Prostate gland (tissue), 2 donors: ENCODE results near the gene ABHD16A.

ENCODE experiments used
- POLR2A ChIP-seq: fragments of 450-650 bp; IDR thresholded peaks from one replicate; pipeline ENCODE4 v1.6.1; 2016; ENCODE audit warnings: antibody characterized with exemption, mild to moderate bottlenecking
- TF ChIP-seq, protein P1 (sequence below), 4 experiments: fragments of 200-600 bp in 2 of 4; fragments of 450-650 bp in 2 of 4; sonication (generic) in 2 of 4; IDR thresholded peaks; 1 replicate in 3 of 4; 2 replicates in 1 of 4; pipeline ENCODE4 v1.5.1; 2016 to 2019; ENCODE audit warnings: antibody characterized with exemption in 4 of 4, mild to moderate bottlenecking in 2 of 4, moderate library complexity in 2 of 4

DNA sequence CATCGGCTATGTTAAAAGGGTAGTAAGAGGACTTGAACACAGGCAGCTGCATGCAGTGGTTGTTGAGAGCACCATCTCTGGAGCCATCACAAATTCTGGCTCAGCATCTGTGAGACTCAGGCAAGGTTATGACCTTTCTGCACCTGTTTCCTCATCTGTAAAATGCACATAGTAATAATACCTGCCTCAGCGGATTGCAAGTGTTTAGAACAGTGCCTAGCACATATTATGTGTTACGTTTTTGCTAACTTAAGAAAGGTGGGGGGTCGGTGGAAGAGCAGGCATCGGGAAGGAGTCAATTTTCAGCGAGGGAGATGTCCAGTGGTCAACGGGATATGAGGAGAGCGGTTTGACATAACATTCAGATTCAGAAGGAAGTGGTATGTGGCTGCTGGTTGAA lies 25.2 kb downstream of the ABHD16A start:
- TF ChIP-seq, protein P1, sequence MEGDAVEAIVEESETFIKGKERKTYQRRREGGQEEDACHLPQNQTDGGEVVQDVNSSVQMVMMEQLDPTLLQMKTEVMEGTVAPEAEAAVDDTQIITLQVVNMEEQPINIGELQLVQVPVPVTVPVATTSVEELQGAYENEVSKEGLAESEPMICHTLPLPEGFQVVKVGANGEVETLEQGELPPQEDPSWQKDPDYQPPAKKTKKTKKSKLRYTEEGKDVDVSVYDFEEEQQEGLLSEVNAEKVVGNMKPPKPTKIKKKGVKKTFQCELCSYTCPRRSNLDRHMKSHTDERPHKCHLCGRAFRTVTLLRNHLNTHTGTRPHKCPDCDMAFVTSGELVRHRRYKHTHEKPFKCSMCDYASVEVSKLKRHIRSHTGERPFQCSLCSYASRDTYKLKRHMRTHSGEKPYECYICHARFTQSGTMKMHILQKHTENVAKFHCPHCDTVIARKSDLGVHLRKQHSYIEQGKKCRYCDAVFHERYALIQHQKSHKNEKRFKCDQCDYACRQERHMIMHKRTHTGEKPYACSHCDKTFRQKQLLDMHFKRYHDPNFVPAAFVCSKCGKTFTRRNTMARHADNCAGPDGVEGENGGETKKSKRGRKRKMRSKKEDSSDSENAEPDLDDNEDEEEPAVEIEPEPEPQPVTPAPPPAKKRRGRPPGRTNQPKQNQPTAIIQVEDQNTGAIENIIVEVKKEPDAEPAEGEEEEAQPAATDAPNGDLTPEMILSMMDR (IDR thresholded peaks at IDR 0.05), result no peak
- no peak for TF ChIP-seq POLR2A
